Natural killer cell treated with Interleukin-12 subunit alpha and Interleukin-12 subunit beta and Interleukin-15 and Interleukin-18, amount 100 ng/mL, for 72 hours (primary cell): ENCODE data around the gene MRO. TPM values are rescaled to one million over a fixed set of nuclear protein-coding genes. Genes with fewer than 3 reads are reported as not detected.

Experiments
- ATAC-seq, 2 donors: fragments of 150-1000 bp; cut with Tn5 transposase in 1 of 2; sonication (Bioruptor Pico), chemical (Tn5 transposase) in 1 of 2; 2 replicates each; pipeline ENCODE4 v1.10.0; 2021
- DNase-seq: peaks from one replicate; pipeline ENCODE4 v3.0.0; 2022; ENCODE audit warnings: low spot score
- H3K27ac Mint-ChIP-seq, 2 donors: 1 replicate in 1 of 2; 2 replicates in 1 of 2; pipeline ENCODE4 v1.8.0; 2022; ENCODE audit warnings: mixed read lengths in 2 of 2, mild to moderate bottlenecking in 1 of 2, moderate library complexity in 1 of 2
- H3K27me3 Mint-ChIP-seq, 2 donors: 1 replicate in 1 of 2; 2 replicates in 1 of 2; pipeline ENCODE4 v1.8.0; 2022; ENCODE audit warnings: mixed read lengths in 2 of 2
- H3K36me3 Mint-ChIP-seq: one replicate; pipeline ENCODE4 v1.8.0; 2022; ENCODE audit warnings: mixed read lengths
- H3K4me1 Mint-ChIP-seq, 2 donors: 1 replicate in 1 of 2; 2 replicates in 1 of 2; pipeline ENCODE4 v1.8.0; 2022; ENCODE audit warnings: low read depth in 2 of 2, mixed read lengths in 2 of 2, mild to moderate bottlenecking in 1 of 2
- H3K4me3 Mint-ChIP-seq: one replicate; pipeline ENCODE4 v1.8.0; 2022; ENCODE audit warnings: mixed read lengths
- H3K9me3 Mint-ChIP-seq: 2 replicates; pipeline ENCODE4 v1.8.0; 2022; ENCODE audit warnings: mixed read lengths
- total RNA-seq, 2 donors: library from RNA; stranded (reverse); gene quantifications; one replicate each; pipeline ENCODE4 v1.2.3, GENCODE V29; 2022

Gene MRO
- total RNA-seq, 2 donors from 2014 or later, result not detected

GRCh38 chr18:50754297-50754696 lies 65.5 kb downstream of the MRO start:
- no peak overlapping the region for H3K4me3 Mint-ChIP-seq
- H3K27me3 Mint-ChIP-seq, result peaks cover 19 to 29% of the 10 kb centered on the region in 2 donors
- no peak for ATAC-seq
- no peak for DNase-seq
- no peaks in the 10 kb centered on the region for H3K36me3 Mint-ChIP-seq
- H3K9me3 Mint-ChIP-seq, result no peaks in the 10 kb centered on the region
- no peak overlapping the region for H3K27ac Mint-ChIP-seq
- no peaks in the 10 kb centered on the region for H3K4me1 Mint-ChIP-seq

- Mint-ChIP-seq H3K27ac (no peak overlapping the region), H3K36me3 (no peaks in the 10 kb centered on the region), H3K4me1 (no peaks in the 10 kb centered on the region), H3K27me3 (peaks cover 19 to 29% of the 10 kb centered on the region in 2 donors), H3K9me3 (no peaks in the 10 kb centered on the region), H3K4me3 (no peak overlapping the region)
- ATAC-seq (no peak), DNase-seq (no peak)
These were observed 66.5 kb downstream of the MRO start for GRCh38 chr18:50753311-50753710.

GRCh38 chr18:50751947-50752346 lies 67.9 kb downstream of the MRO start:
- H3K27ac Mint-ChIP-seq, result no peak overlapping the region
- H3K36me3 Mint-ChIP-seq, result no peaks in the 10 kb centered on the region
- no peaks in the 10 kb centered on the region for H3K4me1 Mint-ChIP-seq
- DNase-seq, result no peak
- peaks cover 16 to 21% of the 10 kb centered on the region in 2 donors for H3K27me3 Mint-ChIP-seq
- no peak for ATAC-seq
- H3K4me3 Mint-ChIP-seq, result no peak overlapping the region
- no peaks in the 10 kb centered on the region for H3K9me3 Mint-ChIP-seq

GRCh38 chr18:50751490-50751889 lies 68.3 kb downstream of the MRO start:
- Mint-ChIP-seq H3K36me3 (no peaks in the 10 kb centered on the region), H3K9me3 (no peaks in the 10 kb centered on the region), H3K4me1 (no peaks in the 10 kb centered on the region)

GRCh38 chr18:50750546-50750945 lies 69.3 kb downstream of the MRO start:
- Mint-ChIP-seq H3K4me3 (no peak overlapping the region), H3K36me3 (no peaks in the 10 kb centered on the region), H3K4me1 (no peaks in the 10 kb centered on the region), H3K9me3 (no peaks in the 10 kb centered on the region), H3K27ac (no peak overlapping the region), H3K27me3 (peaks cover 13 to 22% of the 10 kb centered on the region in 2 donors)
- ATAC-seq (no peak), DNase-seq (no peak)

More at GRCh38 chr18:50751490-50751889, 68.3 kb downstream of the MRO start:
- DNase-seq (no peak), ATAC-seq (no peak)
- Mint-ChIP-seq H3K27me3 (peaks cover 14 to 19% of the 10 kb centered on the region in 2 donors), H3K4me3 (no peak overlapping the region), H3K27ac (no peak overlapping the region)

- H3K27ac Mint-ChIP-seq, result no peak overlapping the region
- DNase-seq (no peak), ATAC-seq (no peak)
- peaks cover 11 to 24% of the 10 kb centered on the region in 2 donors for H3K27me3 Mint-ChIP-seq
- no peaks in the 10 kb centered on the region for H3K4me1 Mint-ChIP-seq
- no peak overlapping the region for H3K4me3 Mint-ChIP-seq
- no peaks in the 10 kb centered on the region for H3K9me3 Mint-ChIP-seq
- H3K36me3 Mint-ChIP-seq, result no peaks in the 10 kb centered on the region
These were observed 69.9 kb downstream of the MRO start for GRCh38 chr18:50749945-50750344.

- H3K4me1 Mint-ChIP-seq, result no peaks in the 10 kb centered on the region
- H3K27ac Mint-ChIP-seq, result no peak overlapping the region
- no peak for DNase-seq
- no peaks in the 10 kb centered on the region for H3K9me3 Mint-ChIP-seq
- H3K36me3 Mint-ChIP-seq, result no peaks in the 10 kb centered on the region
- ATAC-seq, result no peak
- H3K27me3 Mint-ChIP-seq, result peaks cover 11 to 25% of the 10 kb centered on the region in 2 donors
- no peak overlapping the region for H3K4me3 Mint-ChIP-seq
These were observed 70.4 kb downstream of the MRO start for GRCh38 chr18:50749421-50749820.

GRCh38 chr18:50748243-50749229 lies 71.3 kb downstream of the MRO start:
- Mint-ChIP-seq H3K9me3 (no peaks in the 10 kb centered on the region), H3K4me1 (no peaks in the 10 kb centered on the region), H3K27ac (no peak overlapping the region), H3K36me3 (no peaks in the 10 kb centered on the region), H3K27me3 (peaks cover 19 to 34% of the 10 kb centered on the region in 2 donors), H3K4me3 (no peak overlapping the region)
- no peak for DNase-seq
- ATAC-seq, result no peak

GRCh38 chr18:50747849-50748242 lies 72.0 kb downstream of the MRO start:
- DNase-seq (no peak), ATAC-seq (no peak)
- Mint-ChIP-seq H3K36me3 (no peaks in the 10 kb centered on the region), H3K27ac (no peak overlapping the region), H3K9me3 (no peaks in the 10 kb centered on the region), H3K4me1 (no peaks in the 10 kb centered on the region), H3K27me3 (peaks cover 22 to 37% of the 10 kb centered on the region in 2 donors), H3K4me3 (no peak overlapping the region)

GRCh38 chr18:50745945-50746344 lies 73.9 kb downstream of the MRO start:
- Mint-ChIP-seq H3K9me3 (no peaks in the 10 kb centered on the region), H3K27ac (no peak overlapping the region), H3K4me1 (no peaks in the 10 kb centered on the region), H3K36me3 (no peaks in the 10 kb centered on the region), H3K27me3 (peaks cover 18 to 35% of the 10 kb centered on the region in 2 donors), H3K4me3 (no peak overlapping the region)
- DNase-seq (no peak), ATAC-seq (no peak)

Other genes starting within 250 kb of the MRO start
- 100 to 1,000 TPM; 112 to 120 TPM for gene ME2, start 59.1 kb upstream of the MRO start, total RNA-seq
- gene ELAC1, start 148.0 kb upstream of the MRO start, total RNA-seq, result 10 to 100 TPM in 1 of 2 donors, 1 to 10 TPM in 1; 8.2 to 10.5 TPM
- gene SMAD4, start 210.2 kb upstream of the MRO start, total RNA-seq, result 10 to 100 TPM; 64.2 to 67.3 TPM